Activated T-cell treated with anti-CD3 and anti-CD28 coated beads, Interleukin-2, amount 50 U/mL, for 48 hours (primary cell): ENCODE results near the gene NME4.

Experiments
- DNase-seq, 2 experiments: peaks; one replicate each; pipeline ENCODE4 v3.0.0-alpha.2; 2020

The NME4 gene

DNA sequence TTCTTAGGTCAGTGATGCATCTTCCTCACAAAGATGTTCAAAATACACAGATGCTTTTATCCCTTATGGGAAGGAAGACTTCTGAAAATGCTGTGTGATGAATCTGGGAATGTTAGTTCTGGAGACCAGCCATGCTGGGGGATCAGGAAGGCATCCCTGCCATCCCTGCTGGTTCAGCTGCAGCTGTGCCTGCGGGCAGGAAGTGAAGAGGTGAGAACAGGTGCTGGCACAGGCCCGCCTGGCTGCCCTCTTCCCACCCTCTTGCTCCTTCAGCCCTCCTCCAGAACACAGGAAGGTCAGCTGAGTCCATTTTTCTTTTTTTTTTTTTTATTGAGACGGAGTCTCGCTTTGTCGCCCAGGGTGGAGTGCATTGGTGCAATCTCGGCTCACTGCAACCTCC lies 43.6 kb downstream of the NME4 start:
- no peak for DNase-seq

GRCh38 chr16:441447-441846 lies 44.4 kb downstream of the NME4 start:
- no peak for DNase-seq

DNA sequence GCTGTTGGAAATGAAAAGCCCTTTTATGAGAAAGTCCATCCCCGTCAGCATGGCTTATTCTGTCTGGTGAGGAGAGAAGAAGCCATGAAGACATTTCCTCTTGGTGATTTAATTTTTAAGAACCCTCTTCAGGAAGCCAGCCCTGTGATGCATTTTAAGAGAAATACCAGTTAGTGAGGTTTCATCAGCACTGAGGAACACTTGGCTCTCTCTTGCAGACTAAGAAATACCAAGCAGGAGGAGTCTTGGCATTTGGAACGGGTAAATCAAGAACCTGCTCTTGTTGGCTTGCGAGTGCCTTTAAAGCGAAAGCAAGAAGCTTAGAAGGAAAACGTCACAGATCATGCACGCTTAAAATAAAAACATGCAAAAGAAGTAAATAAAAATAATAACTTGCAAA lies 46.0 kb downstream of the NME4 start:
- no peak for DNase-seq

DNA sequence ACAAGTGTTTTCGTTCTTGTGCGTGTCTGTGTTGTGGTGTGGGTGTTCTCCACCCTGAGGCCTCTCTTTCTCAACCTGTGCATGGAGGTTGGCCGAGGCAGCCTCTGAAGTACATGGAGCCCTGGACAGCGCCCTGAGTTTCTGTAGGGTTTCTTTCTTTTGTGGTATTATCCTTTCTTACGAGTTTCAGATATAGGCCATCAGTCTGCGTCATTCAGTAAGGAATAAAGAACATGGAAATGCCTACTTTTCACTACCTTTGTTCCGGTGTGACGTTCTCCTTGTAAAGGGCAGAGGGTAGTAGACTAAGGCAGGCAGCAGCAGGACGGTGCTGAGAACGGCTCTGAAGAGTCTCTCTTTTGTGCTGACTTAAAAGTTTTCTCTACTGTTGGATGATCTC lies 47.0 kb downstream of the NME4 start:
- no peak for DNase-seq

GRCh38 chr16:445566-445965 lies 48.6 kb downstream of the NME4 start:
- no peak for DNase-seq
